A549 (cell line): ENCODE results near the gene RIMBP2. TPM values are rescaled to one million over a fixed set of nuclear protein-coding genes. Genes with fewer than 3 reads are reported as not detected.

ENCODE experiments used
- ATAC-seq, 2 experiments: fragments of 200-7000 bp in 1 of 2; fragments of >200 bp in 1 of 2; cut with Nextera tagmentation in 1 of 2; cut with Tn5 transposase in 1 of 2; 3 replicates each; pipeline versions ENCODE4 v1.8.0 to v1.9.1; 2018 to 2020; ENCODE audit warnings: mild to moderate bottlenecking in 1 of 2, moderate library complexity in 1 of 2
- CTCF ChIA-PET: fragments of 300-600 bp; sonication (Branson Sonifier 250); formaldehyde crosslinking; extraction: SDS; loops from one replicate; lab custom pipeline; 2021; ENCODE audit warnings: antibody characterized with exemption, inconsistent platforms; lab: Yijun Ruan, JAX
- POLR2A ChIA-PET: fragments of 350-600 bp; formaldehyde crosslinking; extraction: SDS; loops from one replicate; lab custom pipeline; 2021; ENCODE audit warnings: antibody characterized with exemption, inconsistent platforms; lab: Yijun Ruan, JAX
- DNase-seq, 2 experiments: peaks; one replicate each; pipeline versions ENCODE4 v3.0.0 to v3.0.0-alpha.2; 2011 to 2016; ENCODE audit warnings: low read depth in 1 of 2, low spot score in 1 of 2
- FAIRE-seq: peaks from 2 replicates; lab custom pipeline; 2011; peaks lifted over from hg19 to GRCh38; lab: Jason Lieb, UNC
- H3K27ac ChIP-seq, 2 experiments: fragments of >200 bp; sonication (Bioruptor Twin); formaldehyde crosslinking; 3 replicates each; pipeline ENCODE4 v1.5.1; 2016 to 2017
- H3K4me1 ChIP-seq: fragments of >200 bp; sonication (Bioruptor Twin); formaldehyde crosslinking; 3 replicates; pipeline ENCODE4 v1.6.1; 2016
- H3K4me2 ChIP-seq: fragments of >200 bp; sonication (Bioruptor Twin); formaldehyde crosslinking; 3 replicates; pipeline ENCODE4 v1.6.1; 2016
- H3K4me3 ChIP-seq: fragments of >200 bp; sonication (Bioruptor Twin); formaldehyde crosslinking; 3 replicates; pipeline ENCODE4 v1.5.1; 2016
- H3K9me3 ChIP-seq: fragments of >200 bp; sonication (Bioruptor Twin); formaldehyde crosslinking; 3 replicates; pipeline ENCODE4 v1.6.1; 2016
- CBX8 ChIP-seq: fragments of 200-600 bp; sonication (generic); IDR thresholded peaks from 2 replicates; pipeline ENCODE4 v1.6.1; 2016
- EHMT2 ChIP-seq: fragments of 200-600 bp; sonication (generic); IDR thresholded peaks from 2 replicates; pipeline ENCODE4 v1.6.1; 2016; ENCODE audit warnings: antibody characterized with exemption, low read depth, mild to moderate bottlenecking, moderate library complexity
- EP300 ChIP-seq, 2 experiments: fragments of >200 bp; sonication (Bioruptor Twin); formaldehyde crosslinking; IDR thresholded peaks; 2 replicates in 1 of 2; 3 replicates in 1 of 2; pipeline ENCODE4 v1.6.1; 2016 to 2017
- ESRRA ChIP-seq: fragments of 150-350 bp; IDR thresholded peaks from 2 replicates; pipeline ENCODE4 v1.6.1; 2014; ENCODE audit warnings: mild to moderate bottlenecking, low read length, borderline replicate concordance
- FOSB ChIP-seq: fragments of 250-450 bp; sonication (Bioruptor Pico); IDR thresholded peaks from 2 replicates; pipeline ENCODE4 v1.5.0; 2020; ENCODE audit warnings: mild to moderate bottlenecking, moderate library complexity
- FOSL2 ChIP-seq, 2 experiments: fragments of 450-650 bp in 1 of 2; fragments of >200 bp in 1 of 2; sonication (Bioruptor Twin) in 1 of 2; formaldehyde crosslinking; IDR thresholded peaks; 2 replicates each; pipeline versions ENCODE4 v1.5.0 to v1.6.1; 2016 to 2020; ENCODE audit warnings: mild to moderate bottlenecking in 1 of 2, moderate library complexity in 1 of 2
- HEYL ChIP-seq: fragments of 250-450 bp; sonication (Bioruptor Pico); IDR thresholded peaks from 2 replicates; pipeline ENCODE4 v1.8.0; 2021; ENCODE audit warnings: mild to moderate bottlenecking, moderate library complexity
- HOXA7 ChIP-seq: fragments of 250-450 bp; sonication (Bioruptor Pico); IDR thresholded peaks from 2 replicates; pipeline ENCODE4 v1.5.0; 2020; ENCODE audit warnings: mild to moderate bottlenecking, moderate library complexity
- JUN ChIP-seq, 2 experiments: fragments of >200 bp; sonication (Bioruptor Twin); formaldehyde crosslinking; IDR thresholded peaks; 2 replicates in 1 of 2; 3 replicates in 1 of 2; pipeline ENCODE4 v1.6.1; 2016 to 2017
- KDM5A ChIP-seq: fragments of 200-600 bp; sonication (generic); IDR thresholded peaks from 2 replicates; pipeline ENCODE4 v1.6.1; 2016; ENCODE audit warnings: antibody characterized with exemption, mild to moderate bottlenecking
- MAFK ChIP-seq: fragments of 450-650 bp; IDR thresholded peaks from 2 replicates; pipeline ENCODE4 v1.6.1; 2014; ENCODE audit not compliant: partially characterized antibody
- NFE2L2 ChIP-seq: fragments of 150-350 bp; conservative IDR thresholded peaks from 2 replicates; pipeline ENCODE4 v1.6.1; 2014; ENCODE audit warnings: low read length
- NPAS2 ChIP-seq: fragments of 250-450 bp; sonication (Bioruptor Pico); IDR thresholded peaks from 2 replicates; pipeline ENCODE4 v1.8.0; 2022; ENCODE audit warnings: mild to moderate bottlenecking, moderate library complexity, borderline replicate concordance
- RCOR1 ChIP-seq: fragments of 150-350 bp; IDR thresholded peaks from 2 replicates; pipeline ENCODE4 v1.6.1; 2014; ENCODE audit warnings: antibody characterized with exemption, low read length, low read depth
- RFX5 ChIP-seq: fragments of 450-650 bp; IDR thresholded peaks from 2 replicates; pipeline ENCODE4 v1.7.1; 2014; ENCODE audit warnings: antibody characterized with exemption, mild to moderate bottlenecking, moderate library complexity
- RNF2 ChIP-seq: fragments of 200-600 bp; sonication (generic); IDR thresholded peaks from 2 replicates; pipeline ENCODE4 v1.6.1; 2016; ENCODE audit warnings: low read depth, mild to moderate bottlenecking, antibody characterized with exemption, moderate library complexity, borderline replicate concordance
- SMC3 ChIP-seq: fragments of >200 bp; sonication (Bioruptor Twin); formaldehyde crosslinking; IDR thresholded peaks from 3 replicates; pipeline ENCODE4 v1.6.1; 2018; ENCODE audit warnings: inconsistent platforms
- TFCP2L1 ChIP-seq: fragments of 250-450 bp; sonication (Bioruptor Pico); IDR thresholded peaks from 2 replicates; pipeline ENCODE4 v1.5.0; 2021; ENCODE audit warnings: mild to moderate bottlenecking
- TP53 ChIP-seq: fragments of 250-450 bp; sonication (Bioruptor Pico); IDR thresholded peaks from 2 replicates; pipeline ENCODE4 v1.5.0; 2021; ENCODE audit warnings: mild to moderate bottlenecking, moderate library complexity
- WGBS: methylation state at CpG from one replicate; pipeline ENCODE4 v1.1.6; 2017; ENCODE audit errors: missing lambda C conversion rate; 5-methylcytosine and 5-hydroxymethylcytosine counted together
- polyA plus RNA-seq, 4 experiments: library from polyadenylated mRNA; depleted of rRNA in 3 of 4; stranded (reverse); fragments of >200 nt; fragmentation: RNase III in 1 of 4; extraction: RNeasy Plus Mini Kit Qiagen cat#74134 plus additional on column Dnase treatment in 1 of 4; gene quantifications; 2 replicates in 3 of 4; 3 replicates in 1 of 4; pipeline ENCODE4 v1.2.3, GENCODE V29; 2011 to 2017
- TF ChIP-seq, protein P1 (sequence below): IDR thresholded peaks from 2 replicates; pipeline ENCODE4 v1.6.1; 2012; ENCODE audit warnings: low read depth, borderline replicate concordance
- TF ChIP-seq, protein P2 (sequence below): fragments of 250-450 bp; sonication (Bioruptor Pico); IDR thresholded peaks from 2 replicates; pipeline ENCODE4 v1.5.0; 2021; ENCODE audit warnings: mild to moderate bottlenecking, moderate library complexity, borderline replicate concordance
- TF ChIP-seq, protein P3 (sequence below): fragments of 150-350 bp; IDR thresholded peaks from 2 replicates; pipeline ENCODE4 v1.6.1; 2014; ENCODE audit warnings: low read depth, mild to moderate bottlenecking, low read length
- TF ChIP-seq, protein P4 (sequence below): fragments of 200-600 bp; sonication (generic); IDR thresholded peaks from 2 replicates; pipeline ENCODE4 v1.6.1; 2016; ENCODE audit warnings: antibody characterized with exemption, mild to moderate bottlenecking, moderate library complexity

Gene RIMBP2
- polyA plus RNA-seq, 2 of the 4 experiments (the other 2 are of a cell fraction) = not detected

DNA sequence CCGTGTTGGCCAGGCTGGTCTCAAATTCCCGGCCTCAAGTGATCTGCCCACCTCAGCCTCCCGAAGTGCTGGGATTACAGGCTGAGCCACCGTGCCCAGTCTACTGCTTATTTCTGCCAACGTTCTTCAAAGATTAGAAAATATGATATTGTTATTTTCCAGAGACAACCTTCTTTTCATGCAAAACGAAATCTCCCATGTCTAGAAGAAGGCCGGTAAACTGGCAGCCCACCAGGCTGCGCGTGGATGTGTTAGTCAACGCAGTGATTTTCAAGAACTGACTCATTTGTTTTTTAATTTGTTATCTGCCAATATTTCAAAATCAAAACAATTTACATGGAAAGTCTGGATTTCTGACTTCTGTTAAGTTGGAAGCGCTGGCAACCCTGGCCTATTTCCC, 169.6 kb downstream of the RIMBP2 start:
- no peak for TF ChIP-seq MAFK
- TF ChIP-seq CBX8 = 0 out of 2 replicates have a peak, but pooled peaks have one; percentile 84
- TF ChIP-seq EHMT2 = no peak
- no peak for TF ChIP-seq RCOR1
- TF ChIP-seq, protein P1, sequence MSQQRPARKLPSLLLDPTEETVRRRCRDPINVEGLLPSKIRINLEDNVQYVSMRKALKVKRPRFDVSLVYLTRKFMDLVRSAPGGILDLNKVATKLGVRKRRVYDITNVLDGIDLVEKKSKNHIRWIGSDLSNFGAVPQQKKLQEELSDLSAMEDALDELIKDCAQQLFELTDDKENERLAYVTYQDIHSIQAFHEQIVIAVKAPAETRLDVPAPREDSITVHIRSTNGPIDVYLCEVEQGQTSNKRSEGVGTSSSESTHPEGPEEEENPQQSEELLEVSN = no peak
- TF ChIP-seq NPAS2 (CRISPR knock-in tag) = no peak
- WGBS = 30% methylated on average over 11 of the region's 11 CpGs
- ChIA-PET POLR2A (no interaction called here), CTCF (no interaction called here)
- H3K4me1 ChIP-seq = no peaks in the 10 kb centered on the region
- no peak for FAIRE-seq
- no peaks in the 10 kb centered on the region for H3K9me3 ChIP-seq
- no peak for DNase-seq
- no peak overlapping the region for H3K4me2 ChIP-seq
- H3K4me3 ChIP-seq = no peak overlapping the region
- no peak for ATAC-seq
- H3K27ac ChIP-seq = no peak overlapping the region

DNA sequence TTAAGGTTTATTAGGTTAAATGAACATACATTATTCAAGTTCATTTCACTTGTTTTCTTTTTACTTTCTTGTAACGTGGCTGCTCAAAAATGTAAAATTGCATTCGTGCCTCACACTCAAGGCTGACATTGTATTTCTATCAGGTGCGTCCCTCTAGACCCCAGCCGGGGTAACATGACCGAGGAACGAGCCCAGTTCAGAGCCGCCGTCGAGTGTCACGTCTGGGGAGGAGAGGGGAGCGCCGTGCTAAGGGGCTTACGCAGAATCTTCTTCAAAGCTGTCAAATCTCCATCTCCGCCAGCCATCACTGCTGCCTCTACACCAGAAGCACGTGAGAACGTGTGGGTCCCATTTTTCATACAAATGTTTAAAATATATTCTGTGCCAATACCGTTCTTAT, 170.6 kb downstream of the RIMBP2 start:
- no peak for TF ChIP-seq RNF2
- TF ChIP-seq TFCP2L1 (CRISPR knock-in tag) = no peak
- TF ChIP-seq CBX8 = no peak
- no peak for TF ChIP-seq ESRRA
- no peak for TF ChIP-seq FOSL2 (IDR thresholded peaks at IDR 0.05)
- no peak for TF ChIP-seq FOSL2 (CRISPR knock-in tag; IDR thresholded peaks at IDR 0.05)
- TF ChIP-seq HEYL (CRISPR knock-in tag) = no peak
- no peak for TF ChIP-seq NFE2L2
- TF ChIP-seq SMC3 = no peak
- TF ChIP-seq, protein P2, sequence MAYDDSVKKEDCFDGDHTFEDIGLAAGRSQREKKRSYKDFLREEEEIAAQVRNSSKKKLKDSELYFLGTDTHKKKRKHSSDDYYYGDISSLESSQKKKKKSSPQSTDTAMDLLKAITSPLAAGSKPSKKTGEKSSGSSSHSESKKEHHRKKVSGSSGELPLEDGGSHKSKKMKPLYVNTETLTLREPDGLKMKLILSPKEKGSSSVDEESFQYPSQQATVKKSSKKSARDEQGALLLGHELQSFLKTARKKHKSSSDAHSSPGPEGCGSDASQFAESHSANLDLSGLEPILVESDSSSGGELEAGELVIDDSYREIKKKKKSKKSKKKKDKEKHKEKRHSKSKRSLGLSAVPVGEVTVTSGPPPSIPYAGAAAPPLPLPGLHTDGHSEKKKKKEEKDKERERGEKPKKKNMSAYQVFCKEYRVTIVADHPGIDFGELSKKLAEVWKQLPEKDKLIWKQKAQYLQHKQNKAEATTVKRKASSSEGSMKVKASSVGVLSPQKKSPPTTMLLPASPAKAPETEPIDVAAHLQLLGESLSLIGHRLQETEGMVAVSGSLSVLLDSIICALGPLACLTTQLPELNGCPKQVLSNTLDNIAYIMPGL (CRISPR knock-in tag) = no peak
- no peak for TF ChIP-seq FOSB (CRISPR knock-in tag)
- no peak for TF ChIP-seq EP300 (IDR thresholded peaks at IDR 0.05)
- no peak for TF ChIP-seq HOXA7 (CRISPR knock-in tag)
- TF ChIP-seq, protein P3, sequence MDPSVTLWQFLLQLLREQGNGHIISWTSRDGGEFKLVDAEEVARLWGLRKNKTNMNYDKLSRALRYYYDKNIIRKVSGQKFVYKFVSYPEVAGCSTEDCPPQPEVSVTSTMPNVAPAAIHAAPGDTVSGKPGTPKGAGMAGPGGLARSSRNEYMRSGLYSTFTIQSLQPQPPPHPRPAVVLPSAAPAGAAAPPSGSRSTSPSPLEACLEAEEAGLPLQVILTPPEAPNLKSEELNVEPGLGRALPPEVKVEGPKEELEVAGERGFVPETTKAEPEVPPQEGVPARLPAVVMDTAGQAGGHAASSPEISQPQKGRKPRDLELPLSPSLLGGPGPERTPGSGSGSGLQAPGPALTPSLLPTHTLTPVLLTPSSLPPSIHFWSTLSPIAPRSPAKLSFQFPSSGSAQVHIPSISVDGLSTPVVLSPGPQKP = no peak
- TF ChIP-seq, protein P4, sequence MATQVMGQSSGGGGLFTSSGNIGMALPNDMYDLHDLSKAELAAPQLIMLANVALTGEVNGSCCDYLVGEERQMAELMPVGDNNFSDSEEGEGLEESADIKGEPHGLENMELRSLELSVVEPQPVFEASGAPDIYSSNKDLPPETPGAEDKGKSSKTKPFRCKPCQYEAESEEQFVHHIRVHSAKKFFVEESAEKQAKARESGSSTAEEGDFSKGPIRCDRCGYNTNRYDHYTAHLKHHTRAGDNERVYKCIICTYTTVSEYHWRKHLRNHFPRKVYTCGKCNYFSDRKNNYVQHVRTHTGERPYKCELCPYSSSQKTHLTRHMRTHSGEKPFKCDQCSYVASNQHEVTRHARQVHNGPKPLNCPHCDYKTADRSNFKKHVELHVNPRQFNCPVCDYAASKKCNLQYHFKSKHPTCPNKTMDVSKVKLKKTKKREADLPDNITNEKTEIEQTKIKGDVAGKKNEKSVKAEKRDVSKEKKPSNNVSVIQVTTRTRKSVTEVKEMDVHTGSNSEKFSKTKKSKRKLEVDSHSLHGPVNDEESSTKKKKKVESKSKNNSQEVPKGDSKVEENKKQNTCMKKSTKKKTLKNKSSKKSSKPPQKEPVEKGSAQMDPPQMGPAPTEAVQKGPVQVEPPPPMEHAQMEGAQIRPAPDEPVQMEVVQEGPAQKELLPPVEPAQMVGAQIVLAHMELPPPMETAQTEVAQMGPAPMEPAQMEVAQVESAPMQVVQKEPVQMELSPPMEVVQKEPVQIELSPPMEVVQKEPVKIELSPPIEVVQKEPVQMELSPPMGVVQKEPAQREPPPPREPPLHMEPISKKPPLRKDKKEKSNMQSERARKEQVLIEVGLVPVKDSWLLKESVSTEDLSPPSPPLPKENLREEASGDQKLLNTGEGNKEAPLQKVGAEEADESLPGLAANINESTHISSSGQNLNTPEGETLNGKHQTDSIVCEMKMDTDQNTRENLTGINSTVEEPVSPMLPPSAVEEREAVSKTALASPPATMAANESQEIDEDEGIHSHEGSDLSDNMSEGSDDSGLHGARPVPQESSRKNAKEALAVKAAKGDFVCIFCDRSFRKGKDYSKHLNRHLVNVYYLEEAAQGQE = no peak
- no peak for TF ChIP-seq RFX5
- no peak for TF ChIP-seq KDM5A
- TF ChIP-seq JUN (IDR thresholded peaks at IDR 0.05) = no peak
- TF ChIP-seq TP53 = no peak
- no peak for FAIRE-seq
- Histone ChIP-seq H3K4me3 (no peak overlapping the region), H3K27ac (no peak overlapping the region), H3K4me1 (no peaks in the 10 kb centered on the region), H3K4me2 (no peak overlapping the region), H3K9me3 (no peaks in the 10 kb centered on the region)
- no peak for DNase-seq
- POLR2A ChIA-PET = no interaction called here
- 8% methylated on average over 17 of the region's 17 CpGs for WGBS
- CTCF ChIA-PET = interaction anchor here (0.7 kb wide), 1 partner anchor 392 kb away, joined by 3 read pairs; no protein-coding TSS in a partner anchor
- ATAC-seq = no peak
